Stomach smooth muscle (tissue), 2 donors: ENCODE measurements around the gene GTSE1.

Source experiments
- H3K27ac ChIP-seq: one replicate; pipeline ENCODE4 v1.7.0; 2013; ENCODE audit warnings: mild to moderate bottlenecking, low read length, inconsistent platforms
- H3K27me3 ChIP-seq, 2 donors: one replicate each; pipeline ENCODE4 v1.7.0; 2013; ENCODE audit warnings: low read length in 2 of 2; ENCODE audit not compliant: insufficient read depth in 2 of 2, control insufficient read depth in 1 of 2
- H3K36me3 ChIP-seq, 2 donors: one replicate each; pipeline ENCODE4 v1.7.0; 2013; ENCODE audit warnings: low read length in 2 of 2; ENCODE audit not compliant: control insufficient read depth in 2 of 2, insufficient read depth in 2 of 2
- H3K4me1 ChIP-seq: one replicate; pipeline ENCODE4 v1.7.0; 2013; ENCODE audit warnings: low read length; ENCODE audit not compliant: control insufficient read depth, insufficient read depth
- H3K4me3 ChIP-seq, 2 donors: one replicate each; pipeline ENCODE4 v1.7.0; 2013; ENCODE audit warnings: low read length in 2 of 2
- H3K9ac ChIP-seq, 2 donors: one replicate each; pipeline ENCODE4 v1.7.0; 2013; ENCODE audit warnings: low read length in 2 of 2, mild to moderate bottlenecking in 1 of 2
- H3K9me3 ChIP-seq, 2 donors: one replicate each; pipeline ENCODE4 v1.7.0; 2013; ENCODE audit warnings: low read length in 2 of 2; ENCODE audit not compliant: control insufficient read depth in 2 of 2
- donor health status: healthy.
- donor health status: Pancreatic carcinoma.

The GTSE1 gene

GRCh38 chr22:46353483-46354105, 56.9 kb downstream of the GTSE1 start:
- Histone ChIP-seq H3K4me3 (no peak overlapping the region), H3K9me3 (no peaks in the 10 kb centered on the region), H3K27me3 (no peaks in the 10 kb centered on the region), H3K27ac (no peak overlapping the region), H3K36me3 (peaks cover 40 to 52% of the 10 kb centered on the region in 2 donors), H3K9ac (no peak overlapping the region), H3K4me1 (peaks cover 3% of the 10 kb centered on the region)

DNA sequence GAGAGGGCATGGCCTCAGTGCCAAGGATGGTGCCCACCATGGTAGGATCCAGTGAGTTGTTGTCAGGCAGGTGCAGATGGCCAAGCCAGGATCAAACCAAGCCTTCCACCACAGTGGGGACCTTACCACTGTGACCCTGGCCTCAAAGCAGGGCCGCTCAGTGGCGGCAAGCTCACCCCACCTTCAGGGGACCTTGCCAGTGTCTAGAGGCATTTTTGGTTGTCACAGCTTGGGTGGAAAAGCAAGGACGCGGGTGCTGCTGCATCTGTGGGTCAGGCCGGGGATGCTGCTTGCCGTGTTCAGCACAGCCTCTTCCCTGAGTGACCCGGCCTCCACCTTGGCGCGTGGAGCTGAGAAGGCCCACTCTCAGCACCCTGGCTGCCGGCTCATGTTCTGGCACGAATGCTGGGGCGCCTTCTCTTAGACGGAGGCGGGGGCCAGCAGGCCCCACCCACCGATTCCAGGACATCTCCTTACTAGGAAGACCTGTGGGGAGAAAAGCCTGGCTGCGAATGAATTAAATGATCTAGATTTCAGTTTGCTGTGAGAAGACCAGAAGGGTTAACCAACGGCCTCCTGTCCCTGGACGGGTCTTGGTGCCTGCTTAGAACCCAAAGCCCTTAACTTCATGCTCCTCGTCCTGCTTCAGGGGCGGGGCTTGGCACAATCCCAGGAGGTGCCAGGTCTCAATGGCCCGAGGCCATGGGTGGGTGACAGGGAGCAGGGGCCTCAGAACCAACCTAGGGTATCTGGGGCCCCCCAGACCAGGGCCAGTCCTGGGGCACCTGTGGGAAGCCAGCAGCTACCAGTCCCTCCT, 57.7 kb downstream of the GTSE1 start:
- H3K27me3 ChIP-seq: no peaks in the 10 kb centered on the region
- H3K27ac ChIP-seq: no peak overlapping the region
- peaks cover 3% of the 10 kb centered on the region for H3K4me1 ChIP-seq
- H3K9me3 ChIP-seq: no peaks in the 10 kb centered on the region
- no peak overlapping the region for H3K9ac ChIP-seq
- peaks cover 37 to 48% of the 10 kb centered on the region in 2 donors for H3K36me3 ChIP-seq
- H3K4me3 ChIP-seq: no peak overlapping the region

GRCh38 chr22:46354993-46355305, 58.3 kb downstream of the GTSE1 start:
- H3K9me3 ChIP-seq: no peaks in the 10 kb centered on the region
- H3K27ac ChIP-seq: no peak overlapping the region
- H3K27me3 ChIP-seq: no peaks in the 10 kb centered on the region
- H3K36me3 ChIP-seq: peaks cover 35 to 45% of the 10 kb centered on the region in 2 donors
- H3K4me3 ChIP-seq: no peak overlapping the region
- H3K4me1 ChIP-seq: peaks cover 3% of the 10 kb centered on the region
- H3K9ac ChIP-seq: no peak overlapping the region

DNA sequence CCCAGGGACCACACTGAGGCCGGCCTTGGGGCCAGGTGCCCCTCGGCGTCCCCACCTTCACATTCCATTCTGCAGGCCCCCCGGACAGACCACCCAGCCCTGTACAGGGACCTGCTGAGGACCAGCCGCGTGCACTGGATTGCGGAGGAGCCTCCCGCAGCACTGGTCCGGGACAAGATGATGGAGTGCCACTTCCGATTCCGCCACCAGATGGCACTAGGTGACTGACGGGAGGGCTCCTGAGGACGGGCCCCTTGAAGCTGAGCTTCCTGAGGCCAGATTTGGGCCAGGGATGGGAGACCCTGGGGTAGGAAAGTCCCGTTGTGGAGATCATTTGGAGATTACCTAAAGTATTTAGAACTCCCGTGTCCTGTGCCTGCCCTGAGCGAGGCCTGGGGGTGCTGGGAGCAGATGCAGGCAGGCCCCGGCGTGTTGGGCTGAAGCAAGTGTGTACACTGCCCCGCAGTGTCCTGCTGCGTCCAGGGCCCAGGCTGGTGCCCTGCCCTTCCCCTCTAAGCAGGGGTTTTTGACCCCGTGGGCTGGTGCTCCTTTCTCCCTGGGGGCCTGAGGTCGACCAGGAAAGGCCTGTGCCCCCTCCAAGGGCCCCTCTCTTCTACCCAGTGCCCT, 58.8 kb downstream of the GTSE1 start:
- Histone ChIP-seq H3K9ac (no peak overlapping the region), H3K27ac (no peak overlapping the region), H3K4me1 (peaks cover under 1% of the 10 kb centered on the region), H3K27me3 (no peaks in the 10 kb centered on the region), H3K9me3 (no peaks in the 10 kb centered on the region), H3K4me3 (no peak overlapping the region), H3K36me3 (peaks cover 33 to 44% of the 10 kb centered on the region in 2 donors)

GRCh38 chr22:46355996-46356471, 59.4 kb downstream of the GTSE1 start:
- no peaks in the 10 kb centered on the region for H3K4me1 ChIP-seq
- no peak overlapping the region for H3K9ac ChIP-seq
- no peaks in the 10 kb centered on the region for H3K9me3 ChIP-seq
- no peaks in the 10 kb centered on the region for H3K27me3 ChIP-seq
- H3K36me3 ChIP-seq: peaks cover 27 to 40% of the 10 kb centered on the region in 2 donors
- H3K4me3 ChIP-seq: no peak overlapping the region
- no peak overlapping the region for H3K27ac ChIP-seq

DNA sequence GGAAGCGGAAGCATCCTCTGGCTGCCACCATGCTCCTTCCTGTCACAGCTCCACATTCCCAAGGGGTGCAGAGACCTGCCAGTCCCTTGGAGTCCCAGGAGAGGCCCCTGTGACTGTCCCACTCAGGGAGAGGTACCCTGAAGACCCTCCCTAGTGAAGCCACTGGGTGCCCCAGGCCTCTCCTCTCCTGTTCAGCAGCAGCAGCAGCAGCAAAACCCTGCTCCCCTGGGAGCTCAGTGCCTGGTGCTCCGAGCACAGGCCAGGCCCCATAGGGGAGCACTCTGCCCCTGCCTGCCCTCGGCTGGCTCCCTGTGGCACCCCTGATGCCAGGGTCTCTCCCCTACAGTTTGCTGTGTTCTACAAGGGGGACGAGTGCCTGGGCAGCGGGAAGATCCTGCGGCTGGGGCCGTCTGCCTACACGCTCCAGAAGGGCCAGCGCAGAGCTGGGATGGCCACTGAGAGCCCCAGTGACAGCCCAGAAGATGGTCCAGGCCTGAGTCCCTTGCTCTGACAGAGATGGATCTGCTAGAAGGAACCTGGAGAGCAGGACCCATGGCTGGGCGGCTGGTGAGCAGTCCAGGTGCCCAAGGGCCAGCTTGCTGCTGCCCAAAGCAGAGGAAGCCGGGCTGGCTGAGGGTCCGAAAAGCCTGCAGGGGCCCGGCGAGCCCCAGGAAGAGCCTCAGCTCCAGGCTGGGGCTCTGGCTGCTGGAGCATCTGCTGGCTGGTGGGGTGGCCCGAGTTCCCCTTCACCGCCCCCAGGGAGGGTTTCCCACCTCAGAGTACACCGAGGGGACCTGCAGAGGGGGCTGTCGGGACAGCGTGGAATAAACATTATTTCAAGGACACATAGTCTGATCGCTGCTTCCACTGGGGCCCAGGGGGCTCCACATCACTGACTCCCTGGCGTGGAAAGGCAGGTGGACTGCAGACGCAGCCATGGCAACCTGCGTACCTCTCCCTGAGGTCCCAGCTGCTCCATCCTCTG, 60.1 kb downstream of the GTSE1 start:
- Histone ChIP-seq H3K27me3 (no peaks in the 10 kb centered on the region), H3K36me3 (peaks cover 21 to 32% of the 10 kb centered on the region in 2 donors), H3K9ac (no peak overlapping the region), H3K9me3 (no peaks in the 10 kb centered on the region), H3K4me3 (no peak overlapping the region), H3K27ac (no peak overlapping the region), H3K4me1 (no peaks in the 10 kb centered on the region)

- Histone ChIP-seq H3K36me3 (peaks cover 10 to 21% of the 10 kb centered on the region in 2 donors), H3K4me3 (no peak overlapping the region), H3K4me1 (no peaks in the 10 kb centered on the region), H3K27ac (no peak overlapping the region), H3K27me3 (no peaks in the 10 kb centered on the region), H3K9ac (no peak overlapping the region), H3K9me3 (no peaks in the 10 kb centered on the region)
Measured at GRCh38 chr22:46357711-46358520, 61.2 kb downstream of the GTSE1 start.

DNA sequence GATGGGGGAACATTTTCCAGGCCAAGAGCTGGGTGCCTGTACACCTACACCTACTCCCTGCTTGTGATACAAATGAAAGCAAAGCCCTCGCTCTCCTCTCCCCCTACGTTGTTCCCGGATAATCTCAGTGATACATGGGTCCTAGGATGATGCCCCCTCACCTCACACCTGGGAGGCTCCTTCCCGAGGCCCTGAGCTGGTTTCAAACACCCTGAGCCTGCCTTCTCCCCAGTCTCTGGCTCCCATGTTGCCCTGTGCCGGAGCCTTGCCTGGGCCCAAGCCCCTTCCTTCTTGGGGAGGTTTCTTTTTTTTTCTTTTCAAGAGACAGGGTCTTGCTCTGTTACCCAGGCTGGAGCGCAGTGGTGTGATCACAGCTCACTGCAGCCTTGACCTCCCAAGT, 62.1 kb downstream of the GTSE1 start:
- Histone ChIP-seq H3K36me3 (peaks cover 7 to 13% of the 10 kb centered on the region in 2 donors), H3K4me3 (no peak overlapping the region), H3K9ac (no peak overlapping the region), H3K27ac (no peak overlapping the region), H3K27me3 (no peaks in the 10 kb centered on the region), H3K4me1 (no peaks in the 10 kb centered on the region), H3K9me3 (no peaks in the 10 kb centered on the region)

DNA sequence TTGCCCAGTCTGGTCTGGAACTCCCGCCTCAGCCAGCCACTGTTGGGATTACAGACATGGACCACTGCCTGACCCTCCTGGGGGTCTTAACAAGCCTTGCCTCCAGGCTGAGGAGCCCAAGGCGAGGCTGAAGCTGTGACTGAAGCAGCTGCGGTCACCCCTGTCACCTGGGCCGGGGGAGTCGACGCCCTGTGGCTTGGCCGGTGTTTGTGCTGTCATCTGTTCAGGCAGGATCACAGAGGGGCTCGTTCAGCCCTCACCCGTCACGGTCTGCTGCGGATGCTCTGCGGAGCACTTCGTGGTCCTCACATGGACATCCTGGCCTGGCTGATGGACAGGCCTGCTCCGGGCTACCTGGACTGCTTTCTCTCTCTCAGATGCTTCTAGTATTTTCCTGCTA, 62.7 kb downstream of the GTSE1 start:
- Histone ChIP-seq H3K27me3 (no peaks in the 10 kb centered on the region), H3K36me3 (peaks cover 1 to 8% of the 10 kb centered on the region in 2 donors), H3K9ac (no peak overlapping the region)

More for the DNA sequence above, 62.7 kb downstream of the GTSE1 start:
- Histone ChIP-seq H3K27ac (no peak overlapping the region), H3K9me3 (no peaks in the 10 kb centered on the region), H3K4me3 (no peak overlapping the region), H3K4me1 (no peaks in the 10 kb centered on the region)
